H9 (cell line): ENCODE measurements around the gene OSBP2. TPM values are rescaled to one million over a fixed set of nuclear protein-coding genes. Genes with fewer than 3 reads are reported as not detected.

Source experiments
- DNase-seq: peaks from one replicate; pipeline ENCODE4 v3.0.0-alpha.2; 2017
- H2AFZ ChIP-seq: one replicate; pipeline ENCODE4 v1.6.1; 2013; ENCODE audit warnings: mild to moderate bottlenecking, low read length, control low read depth, moderate library complexity
- H2AK5ac ChIP-seq: 2 replicates; pipeline ENCODE4 v1.6.1; 2013; ENCODE audit warnings: low read length, control low read depth, mixed read lengths; ENCODE audit not compliant: insufficient read length
- H2BK120ac ChIP-seq: one replicate; pipeline ENCODE4 v1.6.1; 2013; ENCODE audit warnings: low read depth, mild to moderate bottlenecking, low read length, control low read depth, inconsistent platforms; ENCODE audit not compliant: poor library complexity, severe bottlenecking
- H2BK12ac ChIP-seq: 2 replicates; pipeline ENCODE4 v1.6.1; 2013; ENCODE audit warnings: low read length, control low read depth, mixed read lengths, low read depth; ENCODE audit not compliant: insufficient read length
- H2BK15ac ChIP-seq: 2 replicates; pipeline ENCODE4 v1.6.1; 2013; ENCODE audit warnings: low read depth, low read length, control low read depth
- H2BK20ac ChIP-seq: one replicate; pipeline ENCODE4 v1.6.1; 2013; ENCODE audit warnings: low read depth, mild to moderate bottlenecking, low read length, control low read depth, inconsistent platforms; ENCODE audit not compliant: poor library complexity, severe bottlenecking
- H2BK5ac ChIP-seq: 2 replicates; pipeline ENCODE4 v1.6.1; 2013; ENCODE audit warnings: low read length, control low read depth, mixed read lengths; ENCODE audit not compliant: insufficient read length
- H3K14ac ChIP-seq: 2 replicates; pipeline ENCODE4 v1.6.1; 2013; ENCODE audit warnings: low read length, control low read depth; ENCODE audit not compliant: insufficient read depth
- H3K18ac ChIP-seq: 2 replicates; pipeline ENCODE4 v1.6.1; 2013; ENCODE audit warnings: low read depth, mild to moderate bottlenecking, mixed read lengths, low read length, control low read depth; ENCODE audit not compliant: insufficient read length
- H3K23ac ChIP-seq: 2 replicates; pipeline ENCODE4 v1.6.1; 2013; ENCODE audit warnings: low read length, control low read depth, mixed read lengths, low read depth; ENCODE audit not compliant: insufficient read length
- H3K23me2 ChIP-seq: 2 replicates; pipeline ENCODE4 v1.6.1; 2013; ENCODE audit warnings: low read depth, mild to moderate bottlenecking, mixed read lengths, low read length, control low read depth; ENCODE audit not compliant: insufficient read length, poor library complexity, severe bottlenecking
- H3K27ac ChIP-seq: 2 replicates; pipeline ENCODE4 v1.5.1; 2013; ENCODE audit warnings: low read length, control low read depth, mixed read lengths, low read depth; ENCODE audit not compliant: insufficient read length
- H3K27me3 ChIP-seq: 2 replicates; pipeline ENCODE4 v1.6.1; 2013; ENCODE audit warnings: low read length, control low read depth, inconsistent platforms; ENCODE audit not compliant: insufficient read depth
- H3K4ac ChIP-seq: 2 replicates; pipeline ENCODE4 v1.6.1; 2013; ENCODE audit warnings: low read depth, mild to moderate bottlenecking, control low read depth, inconsistent platforms, low read length, moderate library complexity
- H3K4me1 ChIP-seq: 2 replicates; pipeline ENCODE4 v1.6.1; 2013; ENCODE audit warnings: low read length, control low read depth, inconsistent platforms; ENCODE audit not compliant: insufficient read depth
- H3K4me2 ChIP-seq: 2 replicates; pipeline ENCODE4 v1.6.1; 2013; ENCODE audit warnings: low read length, control low read depth, mixed read lengths; ENCODE audit not compliant: insufficient read length, insufficient read depth
- H3K56ac ChIP-seq: 2 replicates; pipeline ENCODE4 v1.6.1; 2013; ENCODE audit warnings: low read depth, mild to moderate bottlenecking, mixed read lengths, low read length, control low read depth; ENCODE audit not compliant: insufficient read length
- H3K79me1 ChIP-seq: 2 replicates; pipeline ENCODE4 v1.6.1; 2013; ENCODE audit warnings: low read depth, mild to moderate bottlenecking, moderate library complexity, low read length, control low read depth, inconsistent platforms; ENCODE audit not compliant: insufficient read depth, poor library complexity, severe bottlenecking
- H3K79me2 ChIP-seq: 2 replicates; pipeline ENCODE4 v1.6.1; 2013; ENCODE audit warnings: low read length, control low read depth, inconsistent platforms; ENCODE audit not compliant: insufficient read depth
- H3K9ac ChIP-seq: 2 replicates; pipeline ENCODE4 v1.6.1; 2013; ENCODE audit warnings: low read length, control low read depth, mixed read lengths; ENCODE audit not compliant: insufficient read length; ENCODE audit errors: extremely low read depth
- H3K9me3 ChIP-seq: one replicate; pipeline ENCODE4 v1.6.1; 2013; ENCODE audit warnings: low read depth, low read length, inconsistent platforms; ENCODE audit not compliant: control insufficient read depth
- H3T11ph ChIP-seq: one replicate; pipeline ENCODE4 v1.6.1; 2013; ENCODE audit warnings: mild to moderate bottlenecking, low read length, control low read depth, inconsistent platforms
- H4K20me1 ChIP-seq: one replicate; pipeline ENCODE4 v1.6.1; 2013; ENCODE audit not compliant: control insufficient read depth, insufficient read length, insufficient read depth
- H4K5ac ChIP-seq: 2 replicates; pipeline ENCODE4 v1.6.1; 2013; ENCODE audit warnings: low read depth, mild to moderate bottlenecking, mixed read lengths, low read length, control low read depth; ENCODE audit not compliant: insufficient read length
- H4K8ac ChIP-seq: replicated peaks from 2 replicates; pipeline ENCODE4 v1.6.1; 2013; ENCODE audit warnings: low read length, control low read depth, mixed read lengths, low read depth; ENCODE audit not compliant: insufficient read length
- H4K91ac ChIP-seq: 2 replicates; pipeline ENCODE4 v1.6.1; 2013; ENCODE audit warnings: low read depth, mild to moderate bottlenecking, moderate library complexity, mixed read lengths, low read length, control low read depth; ENCODE audit not compliant: insufficient read length
- H3K27ac Mint-ChIP-seq, 3 experiments: 2 replicates in 2 of 3; 3 replicates in 1 of 3; pipeline ENCODE4 v1.8.0; 2020 to 2021; ENCODE audit warnings: mixed read lengths in 3 of 3, mild to moderate bottlenecking in 1 of 3, moderate library complexity in 1 of 3
- H3K27me3 Mint-ChIP-seq: 2 replicates; pipeline ENCODE4 v1.8.0; 2021; ENCODE audit warnings: low read depth, mild to moderate bottlenecking, moderate library complexity, mixed read lengths
- H3K36me3 Mint-ChIP-seq, 3 experiments: 2 replicates in 2 of 3; 3 replicates in 1 of 3; pipeline ENCODE4 v1.8.0; 2020 to 2021; ENCODE audit warnings: low read depth in 3 of 3, mixed read lengths in 3 of 3; ENCODE audit not compliant: insufficient read depth in 1 of 3
- H3K4me1 Mint-ChIP-seq, 2 experiments: 2 replicates each; pipeline ENCODE4 v1.8.0; 2020; ENCODE audit warnings: mixed read lengths in 2 of 2
- H3K4me3 Mint-ChIP-seq, 2 experiments: 2 replicates in 1 of 2; 3 replicates in 1 of 2; pipeline ENCODE4 v1.8.0; 2020 to 2021; ENCODE audit warnings: mild to moderate bottlenecking in 2 of 2, mixed read lengths in 2 of 2, moderate library complexity in 1 of 2
- H3K9me3 Mint-ChIP-seq, 2 experiments: 2 replicates in 1 of 2; 3 replicates in 1 of 2; pipeline ENCODE4 v1.8.0; 2020; ENCODE audit warnings: mild to moderate bottlenecking in 2 of 2, mixed read lengths in 2 of 2, moderate library complexity in 1 of 2
- WGBS: extraction: QIAGEN DNeasy Blood & Tissue Kit; methylation state at CpG from one replicate; pipeline ENCODE4 v1.1.7; 2013; ENCODE audit warnings: missing lambda C conversion rate, low lambda C conversion rate, mixed read lengths; ENCODE audit not compliant: insufficient read length; ENCODE audit errors: extremely low coverage; 5-methylcytosine and 5-hydroxymethylcytosine counted together
- total RNA-seq: library from RNA; stranded (reverse); gene quantifications from 2 replicates; pipeline ENCODE4 v1.2.1, GENCODE V29; 2021
- TF ChIP-seq, protein P1 (sequence below): fragments of 200-600 bp; sonication (generic); conservative IDR thresholded peaks from 3 replicates; pipeline ENCODE4 v1.8.0; 2021; ENCODE audit warnings: antibody characterized with exemption, mild to moderate bottlenecking

OSBP2 gene
- total RNA-seq, 1 experiment from 2014 or later = 3.4 TPM

DNA sequence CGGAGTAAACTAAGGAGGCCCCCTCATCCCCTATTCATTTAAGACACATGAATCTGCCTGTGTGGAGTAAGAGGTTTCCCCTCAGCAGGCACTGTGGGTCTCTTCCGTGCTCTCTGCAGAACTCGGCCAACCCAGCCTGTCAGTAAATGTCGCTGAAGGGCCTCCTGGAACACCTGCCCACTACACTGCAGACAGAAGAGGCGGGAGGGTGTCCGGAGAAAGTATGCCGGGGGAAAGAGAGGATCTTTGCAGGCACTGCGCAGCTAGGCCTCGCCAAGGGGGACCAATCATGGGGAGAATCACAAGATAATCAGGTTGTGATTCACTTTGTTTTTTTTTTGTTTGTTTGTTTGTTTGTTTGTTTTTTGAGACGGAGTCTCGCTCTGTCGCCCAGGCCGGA lies 163.1 kb downstream of the OSBP2 start:
- no peak overlapping the region for H3K56ac ChIP-seq
- H3K14ac ChIP-seq = no peak overlapping the region
- H3T11ph ChIP-seq = no peak overlapping the region
- no peak overlapping the region for H4K8ac ChIP-seq
- DNase-seq = no peak
- Mint-ChIP-seq H3K4me1 (no peaks in the 10 kb centered on the region), H3K9me3 (no peaks in the 10 kb centered on the region; a peak in 2 of 5 replicates), H3K4me3 (no peak overlapping the region), H3K27me3 (no peaks in the 10 kb centered on the region), H3K27ac (no peak overlapping the region), H3K36me3 (no peaks in the 10 kb centered on the region)
- no peaks in the 10 kb centered on the region for H4K20me1 ChIP-seq
- H4K91ac ChIP-seq = no peak overlapping the region
- TF ChIP-seq, protein P1, sequence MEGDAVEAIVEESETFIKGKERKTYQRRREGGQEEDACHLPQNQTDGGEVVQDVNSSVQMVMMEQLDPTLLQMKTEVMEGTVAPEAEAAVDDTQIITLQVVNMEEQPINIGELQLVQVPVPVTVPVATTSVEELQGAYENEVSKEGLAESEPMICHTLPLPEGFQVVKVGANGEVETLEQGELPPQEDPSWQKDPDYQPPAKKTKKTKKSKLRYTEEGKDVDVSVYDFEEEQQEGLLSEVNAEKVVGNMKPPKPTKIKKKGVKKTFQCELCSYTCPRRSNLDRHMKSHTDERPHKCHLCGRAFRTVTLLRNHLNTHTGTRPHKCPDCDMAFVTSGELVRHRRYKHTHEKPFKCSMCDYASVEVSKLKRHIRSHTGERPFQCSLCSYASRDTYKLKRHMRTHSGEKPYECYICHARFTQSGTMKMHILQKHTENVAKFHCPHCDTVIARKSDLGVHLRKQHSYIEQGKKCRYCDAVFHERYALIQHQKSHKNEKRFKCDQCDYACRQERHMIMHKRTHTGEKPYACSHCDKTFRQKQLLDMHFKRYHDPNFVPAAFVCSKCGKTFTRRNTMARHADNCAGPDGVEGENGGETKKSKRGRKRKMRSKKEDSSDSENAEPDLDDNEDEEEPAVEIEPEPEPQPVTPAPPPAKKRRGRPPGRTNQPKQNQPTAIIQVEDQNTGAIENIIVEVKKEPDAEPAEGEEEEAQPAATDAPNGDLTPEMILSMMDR = no peak
- no peak overlapping the region for H2BK120ac ChIP-seq
- no peaks in the 10 kb centered on the region for H3K9me3 ChIP-seq
- no peaks in the 10 kb centered on the region for H3K27me3 ChIP-seq
- H2BK5ac ChIP-seq = no peak overlapping the region
- no peak overlapping the region for H3K27ac ChIP-seq
- H2BK12ac ChIP-seq = no peak overlapping the region
- H2AFZ ChIP-seq = no peak overlapping the region
- H3K79me1 ChIP-seq = no peaks in the 10 kb centered on the region
- no peak overlapping the region for H2BK20ac ChIP-seq
- H4K5ac ChIP-seq = no peak overlapping the region
- H3K18ac ChIP-seq = no peak overlapping the region
- no peaks in the 10 kb centered on the region for H3K23me2 ChIP-seq
- H3K4me2 ChIP-seq = no peak overlapping the region
- H3K4ac ChIP-seq = no peak overlapping the region
- WGBS = no CpG with 5 or more reads among the region's 13 CpGs
- H2AK5ac ChIP-seq = no peak overlapping the region
- no peaks in the 10 kb centered on the region for H3K4me1 ChIP-seq
- no peak overlapping the region for H3K9ac ChIP-seq
- H3K79me2 ChIP-seq = no peaks in the 10 kb centered on the region
- H2BK15ac ChIP-seq = no peak overlapping the region
- H3K23ac ChIP-seq = no peak overlapping the region
